ENCODE data around the gene GUCY2F.

DNA sequence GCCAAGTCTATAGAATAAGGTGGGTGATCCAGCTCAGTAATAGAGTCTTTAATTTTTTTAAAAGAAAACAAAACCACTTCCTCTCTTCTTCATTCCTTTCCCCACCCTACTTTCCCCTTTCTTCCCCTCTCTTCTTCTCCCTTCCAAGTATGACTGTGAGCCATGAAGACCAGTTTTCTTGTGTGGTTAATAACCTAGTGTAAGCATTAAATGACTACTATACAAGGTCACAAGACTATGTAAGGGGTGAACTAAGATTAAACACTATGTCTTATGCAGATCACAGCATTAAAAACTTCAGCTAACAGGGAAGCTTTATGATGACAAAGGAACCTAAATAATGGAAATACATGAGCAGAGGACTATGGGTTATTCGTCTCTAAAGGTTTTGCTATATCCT lies 135.4 kb downstream of the GUCY2F start:
- TF ChIP-seq, protein P1, sequence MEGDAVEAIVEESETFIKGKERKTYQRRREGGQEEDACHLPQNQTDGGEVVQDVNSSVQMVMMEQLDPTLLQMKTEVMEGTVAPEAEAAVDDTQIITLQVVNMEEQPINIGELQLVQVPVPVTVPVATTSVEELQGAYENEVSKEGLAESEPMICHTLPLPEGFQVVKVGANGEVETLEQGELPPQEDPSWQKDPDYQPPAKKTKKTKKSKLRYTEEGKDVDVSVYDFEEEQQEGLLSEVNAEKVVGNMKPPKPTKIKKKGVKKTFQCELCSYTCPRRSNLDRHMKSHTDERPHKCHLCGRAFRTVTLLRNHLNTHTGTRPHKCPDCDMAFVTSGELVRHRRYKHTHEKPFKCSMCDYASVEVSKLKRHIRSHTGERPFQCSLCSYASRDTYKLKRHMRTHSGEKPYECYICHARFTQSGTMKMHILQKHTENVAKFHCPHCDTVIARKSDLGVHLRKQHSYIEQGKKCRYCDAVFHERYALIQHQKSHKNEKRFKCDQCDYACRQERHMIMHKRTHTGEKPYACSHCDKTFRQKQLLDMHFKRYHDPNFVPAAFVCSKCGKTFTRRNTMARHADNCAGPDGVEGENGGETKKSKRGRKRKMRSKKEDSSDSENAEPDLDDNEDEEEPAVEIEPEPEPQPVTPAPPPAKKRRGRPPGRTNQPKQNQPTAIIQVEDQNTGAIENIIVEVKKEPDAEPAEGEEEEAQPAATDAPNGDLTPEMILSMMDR (conservative IDR thresholded peaks at IDR 0.05 in 1 of 2, IDR thresholded peaks at IDR 0.05 in 1 of 2; ENCODE audit: extremely low read depth in 1 of 2, insufficient read depth in 1 of 2, low read depth in 1 of 2, low read length in 2 of 2) = no peak
- no peak for TF ChIP-seq EZH2 (IDR thresholded peaks at IDR 0.05; ENCODE audit: borderline replicate concordance, low read length)
